Tibial artery (tissue), 4 donors: ENCODE results near the gene NCBP2L.

Experiments
- DNase-seq, 2 donors: peaks; one replicate each; pipeline ENCODE4 v3.0.0-alpha.2; 2019
- H3K27ac ChIP-seq, 2 donors: fragments of 200-600 bp; sonication (generic) in 1 of 2; 1 replicate in 1 of 2; 2 replicates in 1 of 2; pipeline ENCODE4 v1.5.1; 2018 to 2019; ENCODE audit warnings: mild to moderate bottlenecking in 1 of 2
- H3K27me3 ChIP-seq, 2 donors: fragments of 200-600 bp; sonication (generic) in 1 of 2; one replicate each; pipeline versions ENCODE4 v1.5.1 to v1.6.0; 2016 to 2019
- H3K36me3 ChIP-seq, 3 donors: fragments of 200-600 bp; sonication (generic) in 2 of 3; one replicate each; pipeline ENCODE4 v1.5.1; 2016 to 2019; ENCODE audit warnings: mild to moderate bottlenecking in 2 of 3
- H3K4me1 ChIP-seq, 4 donors: fragments of 200-600 bp; sonication (generic) in 2 of 4; 1 replicate in 3 of 4; 2 replicates in 1 of 4; pipeline ENCODE4 v1.5.1; 2016 to 2019
- H3K4me3 ChIP-seq, 2 donors: fragments of 200-600 bp; sonication (generic) in 1 of 2; 1 replicate in 1 of 2; 2 replicates in 1 of 2; pipeline ENCODE4 v1.5.1; 2018 to 2019; ENCODE audit warnings: mild to moderate bottlenecking in 2 of 2
- H3K9me3 ChIP-seq, 3 donors: fragments of 200-600 bp; sonication (generic) in 1 of 3; one replicate each; pipeline ENCODE4 v1.5.1; 2016 to 2019
- CTCF ChIP-seq, 2 experiments: fragments of 200-600 bp in 1 of 2; fragments of 450-650 bp in 1 of 2; IDR thresholded peaks; one replicate each; pipeline ENCODE4 v1.5.1; 2017 to 2019; ENCODE audit warnings: antibody characterized with exemption in 2 of 2, mild to moderate bottlenecking in 1 of 2, moderate library complexity in 1 of 2
- intact Hi-C: fragments of 100-400 bp; cut with DNase I; formaldehyde crosslinking; loops from one replicate; pipeline ENCODE4 v1.15.0; 2023; ENCODE audit warnings: low total_unique reads

The NCBP2L gene

GRCh38 chrX:107730991-107731766 is 46.4 kb upstream of the NCBP2L start:
- intact Hi-C loops = no loop called here
- no peaks in the 10 kb centered on the region for H3K27me3 ChIP-seq
- DNase-seq = no peak
- peaks cover 0 to 82% (median 40%) of the 10 kb centered on the region in 4 donors for H3K4me1 ChIP-seq
- H3K9me3 ChIP-seq = no peaks in the 10 kb centered on the region
- no peak for TF ChIP-seq CTCF (IDR thresholded peaks at IDR 0.05)
- no peak overlapping the region for H3K4me3 ChIP-seq
- H3K36me3 ChIP-seq = no peaks in the 10 kb centered on the region
- peak overlapping the region; percentile 75 to 83 for H3K27ac ChIP-seq

- intact Hi-C loops = no loop called here
- Histone ChIP-seq H3K27ac (peak overlapping the region; percentile 75 to 83), H3K27me3 (no peaks in the 10 kb centered on the region), H3K4me1 (peaks cover 0 to 82% (median 41%) of the 10 kb centered on the region in 4 donors), H3K4me3 (no peak overlapping the region), H3K9me3 (no peaks in the 10 kb centered on the region), H3K36me3 (no peaks in the 10 kb centered on the region)
- DNase-seq = peak; percentile 91 to 97
- no peak for TF ChIP-seq CTCF (IDR thresholded peaks at IDR 0.05)
Measured at GRCh38 chrX:107731831-107732502, 45.6 kb upstream of the NCBP2L start.

DNA sequence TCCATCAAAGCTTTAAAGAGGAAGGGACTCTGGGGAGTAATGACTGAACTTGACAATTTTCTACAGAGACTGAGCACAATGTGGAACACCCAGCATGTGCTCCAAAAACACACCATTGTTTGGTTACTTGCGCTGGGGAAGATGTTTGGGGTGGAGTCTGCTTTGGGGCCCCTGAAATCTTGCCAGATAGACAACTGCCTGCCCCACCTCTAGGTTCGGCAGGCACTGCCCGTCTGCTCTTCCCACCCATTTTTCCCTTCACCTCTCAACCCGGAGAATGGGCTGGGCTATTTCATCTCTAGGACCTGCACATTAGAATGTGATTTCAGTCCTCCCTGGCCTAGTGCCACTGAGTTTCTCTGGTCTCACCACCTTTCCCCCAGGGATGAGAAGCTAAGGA is 43.8 kb upstream of the NCBP2L start:
- intact Hi-C loops = no loop called here
- no peak for TF ChIP-seq CTCF (IDR thresholded peaks at IDR 0.05)
- DNase-seq = peak in 1 of 2 donors; percentile 34
- H3K36me3 ChIP-seq = no peaks in the 10 kb centered on the region
- H3K27me3 ChIP-seq = no peaks in the 10 kb centered on the region
- no peaks in the 10 kb centered on the region for H3K9me3 ChIP-seq
- no peak overlapping the region for H3K4me3 ChIP-seq
- H3K27ac ChIP-seq = peak overlapping the region; percentile 57 to 70
- H3K4me1 ChIP-seq = peaks cover 0 to 82% (median 40%) of the 10 kb centered on the region in 4 donors

DNA sequence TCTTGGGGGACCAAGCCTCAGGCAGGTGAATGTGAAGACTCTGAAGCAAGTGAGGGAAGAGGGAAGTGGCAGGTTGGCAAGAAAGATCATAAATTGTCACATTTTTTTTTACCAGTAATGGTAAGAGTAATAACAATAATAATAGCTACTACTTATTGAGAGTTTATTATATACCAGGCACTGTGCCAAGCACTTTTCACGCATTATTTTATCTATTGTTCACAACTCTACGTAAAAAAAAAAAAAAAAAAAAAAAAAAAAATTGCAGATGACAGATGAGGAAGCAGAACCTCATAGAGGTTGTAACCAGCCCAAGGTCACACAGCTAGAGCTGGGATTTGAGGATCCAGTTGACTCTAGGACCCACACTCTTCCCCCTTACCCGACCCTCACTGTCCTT is 42.9 kb upstream of the NCBP2L start:
- Histone ChIP-seq H3K27me3 (no peaks in the 10 kb centered on the region), H3K4me1 (peaks cover 0 to 80% (median 31%) of the 10 kb centered on the region in 4 donors), H3K27ac (peak overlapping the region; percentile 57 to 70), H3K36me3 (no peaks in the 10 kb centered on the region), H3K9me3 (no peaks in the 10 kb centered on the region), H3K4me3 (no peak overlapping the region)
- no peak for TF ChIP-seq CTCF (IDR thresholded peaks at IDR 0.05)
- intact Hi-C loops = no loop called here
- DNase-seq = no peak

DNA sequence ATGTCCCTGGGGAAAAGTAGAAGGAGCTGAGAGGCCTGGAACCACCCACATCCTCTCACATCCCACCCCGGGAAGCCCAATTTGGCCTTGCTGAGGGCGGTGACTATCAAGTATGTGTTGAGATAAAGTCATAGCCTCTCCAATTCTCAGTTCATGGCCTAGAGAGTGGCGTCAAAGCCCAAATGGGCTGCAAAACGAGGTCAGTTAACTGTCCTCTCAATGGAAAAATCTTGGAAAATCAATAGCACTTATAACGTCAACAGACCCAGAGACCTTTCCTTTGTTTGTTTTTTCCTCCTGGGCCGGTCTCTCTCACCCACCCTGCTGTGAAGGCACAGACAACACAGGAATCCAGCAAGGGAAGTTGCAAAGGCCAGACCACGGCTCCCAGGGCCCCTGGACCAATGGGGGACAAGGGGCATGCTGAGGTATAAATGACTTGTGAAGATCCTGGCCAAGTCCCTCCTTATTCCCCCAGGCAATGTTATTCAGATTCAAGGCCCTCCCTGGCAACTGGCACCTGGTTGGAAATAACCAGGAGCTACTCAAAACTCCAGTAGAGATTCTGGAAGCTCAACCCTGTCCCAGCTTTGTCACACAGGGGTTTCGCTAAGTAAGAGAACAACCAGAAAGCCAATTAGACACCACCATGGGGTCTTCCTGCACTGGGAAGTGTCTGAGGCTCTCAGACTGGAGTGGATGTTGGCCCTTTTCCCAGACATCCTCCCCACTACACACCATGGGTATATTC is 40.6 kb upstream of the NCBP2L start:
- Histone ChIP-seq H3K9me3 (no peaks in the 10 kb centered on the region), H3K4me3 (no peak overlapping the region), H3K27ac (peak overlapping the region; percentile 47 to 51), H3K4me1 (peaks cover 6 to 79% (median 22%) of the 10 kb centered on the region in 4 donors), H3K36me3 (no peaks in the 10 kb centered on the region), H3K27me3 (no peaks in the 10 kb centered on the region)
- no peak for TF ChIP-seq CTCF (IDR thresholded peaks at IDR 0.05)
- peak in 1 of 2 donors; percentile 48 for DNase-seq
- intact Hi-C loops = no loop called here
